GM18508 (cell line): ENCODE data around the gene ABCF3.
A peak's percentile ranks its signal among the peaks of the same experiment; 100 is the strongest.

ENCODE experiments used
- ATAC-seq: cut with Tn5 transposase; IDR thresholded peaks from one replicate; pipeline ENCODE4 v1.9.1; 2021; ENCODE audit warnings: moderate number of reproducible peaks; ENCODE audit not compliant: insufficient read depth, unreplicated experiment

The ABCF3 gene

DNA sequence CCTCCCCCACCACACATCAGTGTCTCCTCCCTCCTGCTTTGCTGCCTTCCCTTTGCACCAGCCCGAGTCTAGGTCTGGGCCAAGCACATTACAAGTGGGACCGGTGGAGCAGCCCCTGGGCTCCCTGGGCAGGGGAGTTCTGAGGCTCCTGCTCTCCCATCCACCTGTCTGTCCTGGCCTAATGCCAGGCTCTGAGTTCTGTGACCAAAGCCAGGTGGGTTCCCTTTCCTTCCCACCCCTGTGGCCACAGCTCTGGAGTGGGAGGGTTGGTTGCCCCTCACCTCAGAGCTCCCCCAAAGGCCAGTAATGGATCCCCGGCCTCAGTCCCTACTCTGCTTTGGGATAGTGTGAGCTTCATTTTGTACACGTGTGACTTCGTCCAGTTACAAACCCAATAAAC, 2.3 kb upstream of the ABCF3 start:
- no peak for ATAC-seq

DNA sequence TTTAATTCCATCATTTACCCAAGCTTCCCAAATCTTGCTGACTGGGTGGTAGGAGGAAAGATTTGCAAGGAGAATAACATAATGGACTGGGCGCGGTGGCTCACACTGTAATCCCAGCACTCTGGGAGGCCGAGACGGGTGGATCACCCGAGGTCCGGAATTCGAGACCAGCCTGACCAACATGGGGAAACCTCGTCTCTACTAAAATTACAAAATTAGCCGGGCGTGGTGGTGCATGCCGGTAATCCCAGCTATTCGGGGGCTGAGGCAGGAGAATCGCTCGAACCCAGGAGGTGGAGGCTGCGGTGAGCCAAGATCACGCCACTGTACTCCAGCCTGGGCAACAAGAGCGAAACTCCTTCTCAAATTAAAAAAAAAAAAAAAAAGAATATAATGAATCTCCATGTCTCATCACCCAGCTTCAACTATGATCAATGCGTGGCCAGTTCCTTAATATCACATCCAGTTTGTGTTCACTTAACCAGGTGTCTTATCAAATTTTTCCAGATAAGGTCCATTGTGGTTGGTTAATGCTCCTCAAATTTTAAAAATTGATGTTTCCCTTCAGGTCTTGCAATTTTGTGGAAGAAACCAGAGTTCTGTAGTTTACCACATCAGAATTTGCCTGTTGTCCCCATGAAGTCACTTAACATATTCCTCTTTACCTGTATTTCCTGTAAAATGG, 1.3 kb upstream of the ABCF3 start:
- no peak for ATAC-seq

DNA sequence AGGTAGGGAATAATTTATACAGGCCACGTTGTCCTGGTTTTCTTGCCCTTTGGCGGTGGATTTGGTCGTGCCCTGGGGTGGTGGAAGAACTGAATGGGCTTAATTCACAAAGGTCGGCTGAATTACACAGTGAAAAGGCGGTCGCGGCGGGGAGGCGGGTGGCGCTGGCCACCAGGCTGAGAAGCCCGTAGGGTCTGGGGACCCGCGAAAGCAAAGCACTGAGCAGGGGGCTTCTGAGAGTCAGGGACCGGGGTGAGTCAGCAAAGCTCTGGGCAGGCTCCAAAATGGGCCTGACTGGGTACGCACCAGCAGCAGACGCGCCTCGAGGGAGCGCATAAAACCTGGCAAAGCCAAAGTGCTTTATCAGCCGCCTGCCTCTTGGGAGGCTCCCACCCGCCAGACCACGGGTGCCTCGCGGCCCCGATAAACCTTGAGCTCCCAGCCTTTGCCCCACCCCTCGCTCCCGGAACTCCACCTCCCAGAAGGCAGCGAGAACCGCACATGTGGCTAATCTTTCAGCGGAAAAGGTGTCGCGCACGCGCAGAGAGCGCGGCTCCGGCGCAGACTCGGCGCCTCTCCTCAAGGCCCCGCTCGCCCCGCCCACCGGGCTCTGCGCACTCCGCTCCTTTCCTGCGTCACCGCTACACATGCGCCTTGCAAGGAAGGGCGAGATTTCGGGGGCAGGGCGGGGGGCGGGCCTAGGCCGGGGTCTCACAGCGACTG, 377 bp upstream of the ABCF3 start:
- peak; percentile 51 for ATAC-seq

DNA sequence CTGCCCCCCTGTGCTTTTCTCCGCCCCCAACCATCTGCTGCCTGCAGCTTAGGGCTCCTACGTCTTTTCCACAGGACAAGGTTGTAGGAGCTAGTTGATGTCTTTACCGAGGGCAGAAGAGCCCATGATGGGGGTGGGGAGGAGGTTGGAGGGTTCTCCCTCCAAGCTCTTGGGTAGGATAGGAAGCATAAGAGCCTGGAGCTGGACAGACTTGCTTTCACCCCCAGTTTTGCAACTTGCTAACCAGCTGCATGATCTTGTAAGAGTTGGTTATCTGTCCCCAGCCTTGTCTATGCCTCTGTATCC, 856 bp downstream of the ABCF3 start:
- no peak for ATAC-seq

DNA sequence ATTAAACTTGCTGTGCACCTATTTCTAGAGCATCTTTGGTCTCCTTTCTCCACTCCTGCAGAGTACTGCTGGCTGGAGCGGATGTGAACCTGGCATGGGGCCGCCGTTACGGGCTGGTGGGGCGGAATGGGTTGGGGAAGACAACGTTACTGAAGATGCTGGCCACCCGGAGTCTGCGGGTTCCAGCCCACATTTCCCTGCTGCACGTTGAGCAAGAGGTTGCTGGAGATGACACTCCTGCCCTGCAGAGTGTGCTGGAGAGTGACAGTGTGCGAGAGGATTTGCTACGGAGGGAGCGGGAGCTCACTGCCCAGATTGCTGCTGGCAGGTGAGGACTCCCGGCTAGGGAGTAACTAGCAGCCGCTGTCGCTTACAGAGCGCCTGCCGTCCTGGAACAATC, 2.1 kb downstream of the ABCF3 start:
- ATAC-seq, result no peak

DNA sequence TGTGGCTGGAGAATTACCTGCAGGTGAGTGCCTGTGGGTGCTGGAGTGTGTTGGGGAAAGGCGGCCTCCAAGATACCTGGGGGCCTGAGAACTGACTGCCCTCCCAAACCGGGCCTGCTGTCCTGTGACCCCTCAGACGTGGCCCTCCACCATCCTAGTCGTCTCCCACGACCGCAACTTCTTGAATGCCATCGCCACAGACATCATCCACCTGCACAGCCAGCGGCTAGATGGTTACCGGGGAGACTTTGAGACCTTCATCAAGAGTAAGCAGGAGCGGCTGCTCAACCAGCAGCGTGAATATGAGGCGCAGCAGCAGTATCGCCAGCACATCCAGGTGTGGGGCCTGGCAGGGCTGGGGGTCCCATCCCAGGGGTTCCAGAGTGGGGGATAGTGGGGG, 3.4 kb downstream of the ABCF3 start:
- no peak for ATAC-seq

DNA sequence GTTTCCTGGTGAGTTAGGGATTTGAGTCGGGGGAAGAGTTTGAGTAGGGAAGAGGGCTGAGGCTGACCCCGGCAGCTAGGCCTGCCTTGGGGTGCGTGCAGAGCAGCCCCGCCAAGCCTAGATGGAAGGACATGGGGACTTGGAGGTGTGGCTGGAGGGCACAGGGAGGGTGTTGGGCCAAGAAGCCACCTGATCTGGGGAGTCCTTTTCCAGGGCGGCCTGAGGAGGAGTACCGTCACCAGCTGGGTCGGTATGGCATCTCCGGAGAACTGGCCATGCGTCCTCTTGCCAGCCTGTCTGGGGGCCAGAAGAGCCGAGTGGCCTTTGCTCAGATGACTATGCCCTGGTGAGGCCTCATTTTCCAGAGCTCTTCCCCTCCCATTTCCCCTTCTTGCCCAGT, 6.9 kb downstream of the ABCF3 start:
- ATAC-seq, result no peak

DNA sequence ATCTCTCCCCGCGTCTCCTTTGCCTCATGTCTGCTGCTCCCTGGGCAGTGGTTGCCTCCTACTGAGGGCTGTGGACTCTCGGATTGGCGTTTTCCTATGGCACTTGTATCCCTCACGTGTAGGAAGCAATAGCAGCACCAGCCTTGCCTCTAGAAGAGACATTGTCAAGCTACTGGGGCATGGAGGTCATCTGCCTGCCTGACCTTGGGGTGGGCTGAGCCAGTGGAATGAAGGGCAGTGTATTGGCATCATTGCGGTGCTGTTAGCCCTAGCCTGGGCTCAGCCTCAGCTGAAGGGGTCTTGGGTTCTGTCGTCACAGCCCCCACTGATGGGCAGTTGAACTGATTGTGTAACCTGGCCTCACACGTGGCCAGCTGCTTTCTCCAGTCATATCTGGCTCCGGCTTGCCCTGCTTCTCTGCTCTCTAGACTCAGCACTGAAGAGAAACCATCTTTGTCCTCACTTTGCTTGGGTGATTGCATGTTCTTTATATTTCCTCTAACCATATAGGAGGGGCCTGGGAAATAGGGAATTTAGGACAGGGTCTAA, 8.1 kb downstream of the ABCF3 start:
- no peak for ATAC-seq

DNA sequence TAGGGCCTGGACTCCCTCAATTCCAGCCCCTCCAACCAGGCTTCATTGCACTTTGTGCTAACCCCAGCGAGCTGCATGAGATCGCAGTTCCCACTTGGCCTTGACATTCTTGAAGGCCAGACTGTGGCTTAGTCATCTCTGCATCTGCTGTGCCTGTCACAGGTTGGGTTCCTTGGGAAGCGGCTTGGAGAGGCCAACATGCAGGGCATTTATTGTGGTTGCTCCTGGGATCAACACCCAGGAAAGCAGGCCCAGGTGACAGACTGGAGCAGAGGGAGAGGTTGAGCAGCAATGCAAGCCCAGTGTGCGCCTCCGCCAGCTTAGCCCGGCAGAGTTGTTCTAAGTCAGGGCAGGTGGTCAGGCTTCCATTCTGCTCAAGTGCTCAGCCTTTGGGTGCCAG, 10.5 kb downstream of the ABCF3 start:
- no peak for ATAC-seq

DNA sequence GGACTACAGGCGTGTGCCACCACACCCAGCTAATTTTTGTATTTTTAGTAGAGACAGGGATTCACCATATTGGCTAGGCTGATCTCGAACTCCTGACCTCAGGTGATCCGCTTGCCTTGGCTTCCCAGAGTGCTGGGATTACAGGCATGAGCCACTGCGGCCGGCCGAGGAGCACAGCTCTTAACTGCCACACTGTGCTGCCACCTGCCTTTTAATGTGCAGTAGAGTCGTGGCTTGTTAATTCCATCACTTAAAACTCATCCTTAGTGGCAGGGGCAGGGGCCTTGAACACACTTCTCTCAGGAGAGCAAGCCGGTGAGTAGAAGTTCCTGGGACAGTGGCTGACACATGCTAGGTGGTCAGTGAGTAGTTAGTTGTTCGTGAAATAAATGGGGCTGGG, 12.5 kb downstream of the ABCF3 start:
- no peak for ATAC-seq

DNA sequence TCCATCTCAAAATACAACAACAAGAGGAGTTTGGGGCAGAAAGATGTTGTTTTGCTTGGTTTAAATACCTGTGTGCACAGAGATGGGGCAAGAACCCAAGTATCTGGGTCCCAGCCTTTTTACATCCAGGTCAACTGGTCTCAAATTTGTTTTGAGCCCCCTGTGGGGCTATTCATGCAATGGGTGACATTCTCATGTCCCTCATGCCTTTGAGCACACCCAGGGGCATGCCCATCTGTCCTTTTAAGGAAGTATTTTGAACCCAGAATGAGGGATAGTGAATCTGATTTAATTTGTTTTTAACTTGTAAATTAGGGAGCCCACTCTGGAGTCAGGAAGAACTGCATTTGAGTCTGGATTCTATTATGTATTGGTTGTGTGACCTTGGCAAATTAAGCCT, 14.8 kb downstream of the ABCF3 start:
- ATAC-seq, result no peak

DNA sequence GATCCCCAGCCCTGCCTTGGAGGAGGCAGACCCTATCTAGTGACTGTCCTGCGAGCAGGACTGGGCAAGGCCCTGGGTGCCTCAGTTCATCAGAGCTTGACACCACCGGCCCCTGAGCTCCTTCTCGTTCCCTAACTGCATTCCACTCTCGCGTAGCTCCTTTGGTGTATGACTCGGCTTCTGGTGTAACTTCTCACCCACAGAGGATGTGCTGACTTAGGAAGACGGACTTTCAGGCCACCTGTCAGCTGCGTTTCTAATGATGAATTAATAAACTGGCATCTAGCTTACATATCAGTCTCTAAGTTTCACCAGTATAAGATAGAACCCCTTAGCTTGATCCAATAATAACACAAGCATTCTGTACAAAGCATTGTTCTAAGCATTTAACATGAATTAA, 17.5 kb downstream of the ABCF3 start:
- no peak for ATAC-seq

DNA sequence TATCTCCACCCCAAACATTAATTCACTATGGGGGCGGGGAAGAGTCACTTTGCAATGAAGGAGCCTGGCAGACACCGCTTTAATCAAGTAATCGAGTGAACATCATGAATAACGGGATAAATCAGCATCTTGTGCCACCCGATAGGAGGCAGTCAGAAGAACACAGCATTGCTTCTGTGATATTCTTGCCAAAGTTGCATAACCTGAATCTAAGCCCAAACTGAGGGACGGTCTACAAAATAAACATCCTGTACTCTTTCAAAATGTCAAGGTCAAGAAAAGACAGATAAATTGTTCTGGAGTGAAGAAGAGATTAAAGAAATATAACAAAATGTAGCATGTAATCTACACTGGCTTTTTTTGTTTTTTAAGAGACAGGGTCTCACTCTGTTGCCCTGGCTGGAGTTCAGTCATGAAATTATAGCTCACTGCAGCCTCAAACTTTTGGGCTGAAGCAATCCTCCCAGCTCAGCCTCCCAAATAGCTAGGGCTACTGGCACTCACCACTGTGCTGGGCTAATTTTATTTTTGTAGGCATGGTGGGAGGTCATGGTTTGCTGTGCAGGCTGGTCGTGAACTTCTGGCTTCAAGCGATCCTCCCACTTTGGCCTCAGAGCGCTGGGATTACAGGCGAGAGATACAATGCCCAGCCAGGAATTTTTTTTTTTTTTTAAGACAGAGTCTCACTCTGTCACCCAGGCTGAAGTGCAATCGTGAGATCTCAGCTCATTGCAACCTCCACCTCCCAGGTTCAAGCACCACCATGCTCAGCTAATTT, 23.3 kb downstream of the ABCF3 start:
- ATAC-seq, result no peak

DNA sequence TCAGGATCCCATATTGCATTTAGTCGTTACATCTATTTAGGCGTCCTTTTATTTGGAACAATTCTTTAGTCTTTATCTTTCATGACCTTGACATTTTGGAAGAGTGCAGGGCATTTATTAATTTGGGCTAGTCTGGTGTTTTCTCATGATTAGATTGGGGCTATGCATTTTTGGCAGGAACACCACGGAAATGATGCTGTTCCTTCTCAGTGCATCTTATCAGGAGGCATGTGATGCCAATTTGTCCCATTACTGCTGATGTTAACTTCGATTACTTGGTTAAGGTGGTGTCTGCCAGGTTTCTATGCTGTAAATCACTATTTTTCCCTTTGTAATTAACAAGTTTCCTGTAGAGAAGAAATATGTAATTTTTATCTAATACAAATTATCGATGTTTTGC, 25.3 kb downstream of the ABCF3 start:
- no peak for ATAC-seq

DNA sequence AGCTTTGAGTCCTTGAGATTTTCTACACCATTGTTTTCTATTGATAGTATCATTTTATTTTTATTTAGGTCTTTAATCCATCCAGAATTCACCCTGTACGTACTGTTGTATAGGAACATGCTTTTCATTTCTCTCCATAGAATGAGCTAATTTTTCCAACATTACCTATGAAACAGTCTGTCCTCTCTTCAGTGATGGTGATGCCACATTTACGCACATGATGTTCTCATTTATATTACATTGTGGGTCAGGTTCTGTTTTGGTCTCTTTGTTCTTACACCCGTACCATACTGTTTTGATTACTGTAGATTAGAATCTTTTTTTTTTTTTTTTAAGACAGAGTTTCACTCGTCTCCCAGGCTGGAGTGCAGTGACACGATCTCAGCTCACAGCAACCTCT, 25.7 kb downstream of the ABCF3 start:
- no peak for ATAC-seq

DNA sequence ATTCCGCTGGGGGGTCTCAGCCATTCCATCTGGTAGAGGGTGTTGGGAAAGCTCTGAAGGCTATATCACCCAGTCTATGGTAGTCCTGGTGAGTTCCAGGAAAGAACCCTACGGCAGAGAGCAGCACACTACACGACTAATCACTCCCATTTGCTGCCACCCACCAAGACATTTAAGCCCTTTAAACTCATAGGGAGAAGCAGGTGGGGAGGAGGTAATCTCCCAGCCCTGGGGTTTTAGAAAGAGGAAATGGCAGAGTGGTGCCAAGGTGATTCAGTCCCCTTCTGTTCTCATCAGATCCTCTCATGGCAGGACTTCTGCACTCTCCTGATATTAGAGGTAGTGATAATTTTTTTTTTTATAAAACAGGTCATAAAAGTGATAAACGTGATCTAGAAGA, 32.8 kb downstream of the ABCF3 start:
- ATAC-seq, result no peak

DNA sequence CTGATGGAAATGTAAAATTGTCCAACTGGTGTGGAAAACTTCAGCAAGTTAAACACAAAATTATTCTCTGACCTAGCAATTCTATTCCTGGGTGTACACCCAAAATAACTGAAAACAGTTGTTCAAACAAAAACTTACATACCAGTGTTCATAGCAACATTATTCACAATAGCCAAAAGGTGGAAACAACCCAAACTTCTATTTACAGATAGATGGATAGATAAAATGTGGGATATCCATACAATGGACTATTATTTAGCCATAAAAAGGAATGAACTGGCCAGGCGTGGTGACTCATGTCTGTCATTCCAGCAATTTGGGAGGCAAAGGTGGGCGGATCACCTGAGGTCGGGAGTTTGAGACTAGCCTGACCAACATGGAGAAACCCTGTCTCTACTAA, 36.5 kb downstream of the ABCF3 start:
- no peak for ATAC-seq

DNA sequence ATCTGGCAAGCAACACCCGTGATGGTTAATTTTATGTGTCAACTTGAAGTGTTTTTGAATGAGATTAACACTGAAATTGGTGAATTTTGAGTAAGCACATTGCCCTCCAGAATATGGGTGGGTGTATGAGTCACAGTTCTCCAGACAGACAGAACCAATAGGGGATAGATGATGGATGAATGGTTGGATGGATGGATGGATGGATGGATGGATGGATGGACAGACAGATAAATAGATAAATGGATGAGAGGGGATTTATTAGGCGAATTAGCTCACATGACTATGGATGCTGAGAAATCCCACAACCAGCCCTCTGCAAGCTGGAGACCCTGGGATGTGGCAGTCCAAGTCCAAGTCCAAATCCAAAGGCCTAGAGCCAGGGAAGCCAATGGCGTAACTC, 37.9 kb downstream of the ABCF3 start:
- ATAC-seq, result no peak

DNA sequence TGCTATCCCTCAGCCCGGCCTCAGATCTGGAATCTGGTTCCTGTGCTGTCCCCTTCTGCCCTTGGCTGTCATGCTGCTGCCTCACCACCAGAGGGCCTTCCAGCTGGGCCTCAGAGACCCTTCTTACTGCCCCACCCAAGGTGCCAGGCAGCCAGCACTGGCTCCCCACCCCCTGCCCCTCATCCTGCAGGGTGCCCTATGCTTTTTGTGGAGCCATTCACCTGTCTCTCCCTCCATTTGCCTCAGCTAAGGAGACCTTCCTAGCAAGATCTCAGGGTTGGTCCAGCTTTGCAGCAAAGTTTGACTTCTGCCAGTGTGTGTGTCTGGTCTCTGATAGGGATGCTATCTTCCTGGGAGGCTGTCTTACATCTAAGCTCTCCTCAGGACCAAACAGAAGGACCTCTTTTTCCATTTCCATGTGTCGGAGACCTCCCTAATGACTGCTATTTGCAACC, 41.5 kb downstream of the ABCF3 start:
- no peak for ATAC-seq

DNA sequence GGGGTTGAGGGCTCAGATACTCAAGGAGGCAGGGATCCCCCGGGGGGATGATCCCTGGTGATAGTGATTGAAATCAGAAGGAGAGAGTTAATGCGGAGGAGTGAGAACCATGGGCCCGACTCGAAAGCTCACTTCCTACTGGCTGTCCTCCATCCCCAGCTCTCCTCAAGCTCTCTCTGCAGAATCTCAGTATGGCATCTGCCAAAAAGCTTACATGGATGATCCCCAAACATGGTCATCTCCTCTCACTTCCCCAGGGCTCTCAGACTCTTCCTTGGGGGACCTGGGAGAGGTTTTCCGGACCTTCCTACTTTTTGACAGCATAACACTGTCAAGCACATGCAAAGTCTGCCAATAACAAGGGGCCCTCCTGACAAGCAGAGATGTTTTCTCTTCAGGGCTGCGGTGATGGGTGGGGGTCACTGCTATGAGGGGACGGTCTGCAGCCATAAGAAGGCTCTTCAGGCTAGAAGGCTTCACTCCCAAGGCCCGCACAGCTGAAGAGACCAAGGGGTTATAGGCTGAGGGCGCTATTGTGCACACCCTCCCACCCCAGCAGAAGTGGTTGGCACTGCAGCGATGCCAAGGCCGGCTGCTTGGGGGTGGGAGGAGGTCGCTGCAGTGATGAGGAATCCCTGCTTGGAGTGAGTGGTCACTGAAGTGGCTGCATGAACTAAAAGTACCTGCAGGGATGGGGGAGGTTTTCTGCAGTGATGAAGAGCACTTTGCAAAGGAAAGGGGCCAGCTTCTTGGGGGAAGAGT, 42.6 kb downstream of the ABCF3 start:
- ATAC-seq, result no peak
